Lower lobe of right lung (tissue), 2 donors: ENCODE measurements around the gene LMCD1. TPM values are rescaled to one million over a fixed set of nuclear protein-coding genes. Genes with fewer than 3 reads are reported as not detected.

Source experiments
- ATAC-seq, 2 donors: fragments of 200-7000 bp; cut with Tn5 transposase; one replicate each; pipeline ENCODE4 v1.9.1; 2020 to 2022; ENCODE audit warnings: mild to moderate bottlenecking in 2 of 2, moderate library complexity in 2 of 2
- DNase-seq: peaks from one replicate; pipeline ENCODE4 v3.0.0-alpha.2; 2020
- H3K27ac ChIP-seq: fragments of 200-600 bp; one replicate; pipeline ENCODE4 v1.8.0; 2022
- H3K27me3 ChIP-seq: fragments of 200-600 bp; one replicate; pipeline ENCODE4 v1.8.0; 2022; ENCODE audit warnings: low read depth
- H3K36me3 ChIP-seq: fragments of 200-600 bp; one replicate; pipeline ENCODE4 v1.8.0; 2022; ENCODE audit warnings: mild to moderate bottlenecking
- H3K4me1 ChIP-seq: fragments of 200-600 bp; one replicate; pipeline ENCODE4 v1.8.0; 2022
- H3K4me3 ChIP-seq: fragments of 200-600 bp; one replicate; pipeline ENCODE4 v1.8.0; 2022; ENCODE audit warnings: mild to moderate bottlenecking
- H3K9me3 ChIP-seq: fragments of 200-600 bp; one replicate; pipeline ENCODE4 v1.8.0; 2022
- intact Hi-C: fragments of 100-400 bp; cut with DNase I; formaldehyde crosslinking; loops from one replicate; pipeline ENCODE4 v1.11.0; 2022
- total RNA-seq: library from RNA; stranded (reverse); fragmentation: NEBNext Ultra II Directional; extraction: Animal tissue kit (Norgen Biotek cat#: 25700); gene quantifications from one replicate; pipeline ENCODE4 v1.2.1, GENCODE V29; 2021
- TF ChIP-seq, protein P1 (sequence below): fragments of 200-600 bp; IDR thresholded peaks from one replicate; pipeline ENCODE4 v1.8.0; 2022; ENCODE audit warnings: antibody characterized with exemption, mild to moderate bottlenecking
- donor health status: DM: no; HTN: yes; CAD: no; lungs with severe emphysema.

Gene LMCD1
- total RNA-seq, 1 donor from 2014 or later: 93.6 TPM

GRCh38 chr3:8549354-8549753, 47.7 kb downstream of the LMCD1 start:
- Histone ChIP-seq H3K4me3 (no peak overlapping the region), H3K36me3 (peaks cover 37% of the 10 kb centered on the region), H3K27me3 (no peaks in the 10 kb centered on the region), H3K4me1 (peaks cover 8% of the 10 kb centered on the region), H3K9me3 (no peaks in the 10 kb centered on the region), H3K27ac (no peak overlapping the region)
- TF ChIP-seq, protein P1, sequence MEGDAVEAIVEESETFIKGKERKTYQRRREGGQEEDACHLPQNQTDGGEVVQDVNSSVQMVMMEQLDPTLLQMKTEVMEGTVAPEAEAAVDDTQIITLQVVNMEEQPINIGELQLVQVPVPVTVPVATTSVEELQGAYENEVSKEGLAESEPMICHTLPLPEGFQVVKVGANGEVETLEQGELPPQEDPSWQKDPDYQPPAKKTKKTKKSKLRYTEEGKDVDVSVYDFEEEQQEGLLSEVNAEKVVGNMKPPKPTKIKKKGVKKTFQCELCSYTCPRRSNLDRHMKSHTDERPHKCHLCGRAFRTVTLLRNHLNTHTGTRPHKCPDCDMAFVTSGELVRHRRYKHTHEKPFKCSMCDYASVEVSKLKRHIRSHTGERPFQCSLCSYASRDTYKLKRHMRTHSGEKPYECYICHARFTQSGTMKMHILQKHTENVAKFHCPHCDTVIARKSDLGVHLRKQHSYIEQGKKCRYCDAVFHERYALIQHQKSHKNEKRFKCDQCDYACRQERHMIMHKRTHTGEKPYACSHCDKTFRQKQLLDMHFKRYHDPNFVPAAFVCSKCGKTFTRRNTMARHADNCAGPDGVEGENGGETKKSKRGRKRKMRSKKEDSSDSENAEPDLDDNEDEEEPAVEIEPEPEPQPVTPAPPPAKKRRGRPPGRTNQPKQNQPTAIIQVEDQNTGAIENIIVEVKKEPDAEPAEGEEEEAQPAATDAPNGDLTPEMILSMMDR: no peak
- intact Hi-C loops: no loop called here
- ATAC-seq (no peak), DNase-seq (no peak)

GRCh38 chr3:8550611-8551010, 49.0 kb downstream of the LMCD1 start:
- ATAC-seq (no peak), DNase-seq (no peak)
- intact Hi-C loops: no loop called here
- Histone ChIP-seq H3K36me3 (peaks cover 37% of the 10 kb centered on the region), H3K9me3 (no peaks in the 10 kb centered on the region), H3K4me1 (peaks cover 20% of the 10 kb centered on the region), H3K27me3 (no peaks in the 10 kb centered on the region), H3K4me3 (no peak overlapping the region), H3K27ac (no peak overlapping the region)
- TF ChIP-seq, protein P1: no peak

DNA sequence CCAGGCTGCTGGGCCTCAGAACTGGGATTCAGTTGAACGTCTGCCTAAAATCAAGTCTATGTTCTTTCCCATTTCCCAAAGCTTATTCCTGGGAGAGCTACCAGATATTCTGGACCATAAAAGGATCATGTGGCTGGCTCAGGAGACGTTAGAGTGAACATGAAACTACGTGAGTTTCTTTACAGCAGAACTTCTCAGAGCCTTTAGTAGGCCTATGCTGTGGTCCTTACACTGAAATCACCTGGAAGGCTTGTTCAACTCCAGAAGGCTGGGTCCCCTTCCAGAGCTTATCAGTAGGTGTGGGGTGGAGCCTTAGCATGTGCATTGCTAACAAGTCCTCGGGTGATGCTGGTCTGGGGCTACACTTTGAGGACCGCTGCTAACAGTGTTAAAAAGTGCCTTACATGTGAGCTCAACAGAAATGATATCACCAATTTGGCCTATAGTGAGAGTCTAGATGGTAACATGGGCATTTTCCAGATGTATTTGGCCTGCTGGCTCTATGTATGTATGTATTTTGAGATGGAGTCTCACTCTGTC, 50.7 kb downstream of the LMCD1 start:
- peaks cover 37% of the 10 kb centered on the region for H3K36me3 ChIP-seq
- intact Hi-C loops: no loop called here

DNA sequence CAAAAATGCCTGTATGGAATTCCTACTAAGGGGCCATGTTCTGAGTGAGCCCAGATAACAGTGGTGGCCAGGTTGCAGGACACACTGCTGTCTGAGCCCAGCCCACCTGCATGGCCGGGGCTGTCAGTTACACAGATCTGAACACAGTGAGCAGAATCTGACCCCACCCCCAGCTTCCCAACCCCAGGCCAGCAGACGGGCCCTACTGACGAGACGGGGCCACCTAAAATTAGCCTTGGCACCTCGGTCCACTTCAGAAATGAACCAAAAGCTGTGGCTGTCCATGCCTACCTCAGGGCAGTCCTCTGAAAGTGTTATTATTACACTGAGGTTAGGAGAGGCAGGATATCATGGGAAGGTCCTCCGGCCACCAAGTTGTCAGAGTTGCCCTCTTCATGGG, 51.8 kb downstream of the LMCD1 start:
- DNase-seq (no peak), ATAC-seq (no peak)
- no peaks in the 10 kb centered on the region for H3K9me3 ChIP-seq
- H3K27ac ChIP-seq: peak overlapping the region; percentile 24
- no peaks in the 10 kb centered on the region for H3K27me3 ChIP-seq
- peaks cover 35% of the 10 kb centered on the region for H3K36me3 ChIP-seq
- intact Hi-C loops: no loop called here
- no peak overlapping the region for H3K4me3 ChIP-seq
- TF ChIP-seq, protein P1: no peak
- peaks cover 42% of the 10 kb centered on the region for H3K4me1 ChIP-seq

More for the DNA sequence above, 50.7 kb downstream of the LMCD1 start:
- DNase-seq (no peak), ATAC-seq (no peak)
- H3K4me3 ChIP-seq: no peak overlapping the region
- TF ChIP-seq, protein P1: no peak
- no peak overlapping the region for H3K27ac ChIP-seq
- no peaks in the 10 kb centered on the region for H3K9me3 ChIP-seq
- H3K27me3 ChIP-seq: no peaks in the 10 kb centered on the region
- peaks cover 34% of the 10 kb centered on the region for H3K4me1 ChIP-seq

GRCh38 chr3:8554696-8555095, 53.1 kb downstream of the LMCD1 start:
- peaks cover 22% of the 10 kb centered on the region for H3K36me3 ChIP-seq
- H3K27ac ChIP-seq: peak overlapping the region; percentile 58
- H3K4me1 ChIP-seq: peaks cover 42% of the 10 kb centered on the region
- H3K9me3 ChIP-seq: no peaks in the 10 kb centered on the region
- H3K4me3 ChIP-seq: no peak overlapping the region
- intact Hi-C loops: no loop called here
- TF ChIP-seq, protein P1: no peak
- H3K27me3 ChIP-seq: no peaks in the 10 kb centered on the region
- DNase-seq (no peak), ATAC-seq (no peak)
